NCI-H128 (cell line): ENCODE data around the gene DMD.

ENCODE experiments used
- DNase-seq: peaks from one replicate; lab custom pipeline; 2025; ENCODE audit not compliant: unreplicated experiment; lab: John Stamatoyannopoulos, UW

The DMD gene

GRCh38 chrX:31092970-31093638 lies 2118.2 kb downstream of the DMD start:
- no peak for DNase-seq

GRCh38 chrX:31092476-31092875 lies 2118.9 kb downstream of the DMD start:
- DNase-seq = no peak

GRCh38 chrX:31091819-31092218 lies 2119.5 kb downstream of the DMD start:
- no peak for DNase-seq

DNA sequence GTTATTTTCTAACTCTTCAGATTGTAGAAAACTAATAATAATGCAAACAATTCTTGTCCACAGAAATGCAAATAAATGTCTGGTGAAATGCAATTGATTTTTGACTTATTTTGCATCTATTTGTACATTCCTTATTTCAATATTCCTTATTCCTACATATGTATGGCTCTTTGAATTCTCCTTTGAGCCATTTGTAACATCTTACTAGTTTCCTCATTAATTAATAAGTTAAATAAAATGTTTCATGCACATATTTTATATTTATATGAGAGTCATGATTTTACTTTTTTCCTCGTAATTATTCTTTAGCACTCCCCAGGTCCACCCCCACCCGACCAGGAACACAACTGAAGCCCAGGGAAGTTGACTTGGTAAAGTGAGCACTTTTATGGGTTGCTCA lies 2136.8 kb downstream of the DMD start:
- no peak for DNase-seq

GRCh38 chrX:31071725-31072124 lies 2139.6 kb downstream of the DMD start, which contains the start of gene FTHL17:
FTHL17 (minus strand) TSS chrX:31072041; CDS start chrX:31071953, 88 bp downstream.
- no peak for DNase-seq

DNA sequence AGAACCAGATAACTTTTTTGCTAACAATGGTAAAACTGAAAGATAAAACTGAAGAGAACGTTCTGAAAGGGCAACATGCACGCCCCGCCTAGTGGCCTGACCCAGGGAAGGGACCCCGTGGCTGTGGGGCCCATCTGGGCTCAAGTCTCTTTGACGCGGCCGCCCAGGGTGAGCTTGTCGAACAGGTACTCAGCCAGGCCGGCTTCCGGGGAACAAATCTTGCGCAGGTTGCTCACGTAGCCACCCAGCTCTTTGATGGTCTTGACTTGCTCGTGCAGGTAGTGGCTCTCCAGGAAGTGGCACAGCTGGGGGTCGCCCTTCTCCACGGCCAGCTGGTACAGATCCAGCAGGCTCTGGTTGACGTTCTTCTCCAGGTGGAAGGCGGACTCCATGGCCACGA lies 2140.1 kb downstream of the DMD start:
- DNase-seq = no peak

GRCh38 chrX:31070057-31070468 lies 2141.3 kb downstream of the DMD start:
- no peak for DNase-seq
